Stimulated activated CD8-positive, alpha-beta memory T cell treated with anti-CD3 and anti-CD28 coated beads, Interleukin-15, amount 100 ng/mL, for 1 hour (primary cell): ENCODE results near the gene CCDC141.

ENCODE experiments used
- DNase-seq: peaks from one replicate; pipeline ENCODE4 v3.0.0-alpha.2; 2020; ENCODE audit warnings: low read depth

The CCDC141 gene

DNA sequence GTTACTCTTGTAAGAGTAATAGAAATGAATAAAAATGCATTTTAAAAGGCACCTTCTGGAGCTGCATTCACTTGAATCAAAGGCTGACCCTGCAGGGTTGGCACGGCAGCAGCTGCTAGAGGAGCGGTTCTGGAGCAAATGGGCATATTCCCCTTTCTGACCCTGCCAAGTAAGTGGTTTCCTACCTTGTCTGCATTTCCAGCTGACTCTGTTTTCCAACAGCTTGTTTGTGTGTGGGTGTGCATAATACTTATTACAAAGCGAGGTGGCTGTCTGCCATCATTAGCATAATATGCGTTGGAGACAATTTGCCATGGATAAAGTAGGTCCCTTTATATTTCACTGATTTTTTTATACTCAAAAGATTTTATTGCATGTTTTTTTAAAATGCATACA is 221.5 kb downstream of the CCDC141 start:
- DNase-seq = no peak

DNA sequence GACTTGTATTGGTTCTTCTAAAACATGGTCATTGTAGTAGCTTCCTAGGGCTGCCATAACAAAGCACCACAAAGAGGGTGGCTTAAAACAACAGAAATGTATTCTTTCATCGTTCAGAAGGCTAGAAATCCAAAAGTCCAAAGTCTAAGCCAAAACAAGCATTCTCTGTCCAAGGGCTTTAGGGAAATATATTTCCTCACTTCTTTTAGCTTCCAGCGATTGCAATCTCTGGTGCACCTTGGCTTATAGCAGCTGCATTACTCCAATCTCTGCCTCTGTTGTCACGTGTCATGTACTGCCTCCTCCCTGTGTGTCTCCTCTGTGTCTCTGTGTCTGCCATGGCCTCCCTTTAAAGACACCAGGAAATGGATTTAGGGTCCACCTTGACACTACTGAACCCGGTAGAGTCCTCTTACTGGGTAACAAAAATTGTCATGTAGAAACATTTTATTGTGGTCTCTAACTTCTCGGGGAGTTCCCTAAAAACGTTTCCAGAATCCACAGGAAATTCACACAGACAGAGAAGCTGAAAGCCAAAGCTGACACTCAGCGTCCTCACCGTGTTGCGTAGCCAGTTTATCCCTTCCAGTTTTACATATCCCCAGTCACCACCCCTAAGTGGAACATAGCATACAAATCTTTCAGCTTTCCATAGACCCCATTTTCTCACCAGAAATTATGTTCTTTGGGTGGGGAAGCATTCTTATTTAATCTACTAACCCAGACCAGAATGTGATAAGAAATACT is 222.0 kb downstream of the CCDC141 start:
- DNase-seq = no peak

DNA sequence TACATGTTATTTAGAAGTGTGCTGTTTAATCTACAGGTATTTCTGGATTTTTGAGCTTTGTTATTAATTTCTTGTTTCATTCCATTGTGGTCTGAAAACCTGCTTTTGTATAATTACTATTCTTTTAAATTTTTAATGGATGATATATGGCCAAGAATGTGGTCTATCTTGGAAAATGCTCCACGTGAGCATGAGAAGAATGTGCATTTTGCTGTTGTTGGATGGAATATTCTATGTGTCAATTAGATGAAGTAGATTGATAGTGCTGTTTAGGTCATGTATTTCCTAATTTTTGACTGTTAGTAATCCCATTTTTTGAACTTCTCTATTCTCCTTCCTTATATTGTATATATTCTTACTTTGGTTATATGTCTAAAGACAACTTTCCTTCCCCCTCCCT is 222.8 kb downstream of the CCDC141 start:
- no peak for DNase-seq

DNA sequence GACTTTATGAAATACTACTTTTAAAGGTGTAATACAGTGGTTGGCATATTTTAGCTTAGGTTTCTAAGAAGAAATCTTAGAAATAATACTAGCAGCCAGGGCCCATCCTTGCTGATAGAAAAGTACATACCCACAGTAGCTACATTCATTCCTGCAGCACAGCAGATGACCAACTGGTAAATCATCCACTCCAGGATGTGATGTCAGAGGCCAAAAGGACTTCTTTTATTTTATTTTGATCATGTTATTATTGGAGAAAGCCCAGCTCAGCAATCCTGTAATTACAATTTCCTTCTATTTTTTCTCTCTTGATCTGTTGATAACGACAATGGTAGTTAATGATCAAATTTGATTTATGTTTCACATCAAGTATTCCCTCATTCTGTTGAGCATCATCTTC is 224.8 kb downstream of the CCDC141 start:
- DNase-seq = no peak

DNA sequence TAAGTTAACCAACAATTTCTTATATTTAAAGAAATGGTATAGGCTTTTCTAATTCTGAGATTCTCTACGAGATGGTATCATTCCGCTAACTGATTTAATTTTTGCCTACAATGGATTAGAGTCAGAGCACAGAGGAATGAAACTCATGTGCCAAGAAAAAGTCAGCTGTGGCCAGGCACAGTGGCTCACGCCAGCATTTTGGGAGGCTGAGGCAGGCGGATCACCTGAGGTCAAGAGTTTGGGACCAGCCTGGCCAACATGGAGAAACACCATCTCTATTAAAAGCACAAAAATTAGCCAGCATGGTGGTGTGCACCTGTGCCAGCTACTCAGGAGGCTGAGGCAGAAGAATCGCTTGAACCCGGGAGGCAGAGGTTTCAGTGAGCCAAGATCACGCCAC is 225.8 kb downstream of the CCDC141 start:
- no peak for DNase-seq

DNA sequence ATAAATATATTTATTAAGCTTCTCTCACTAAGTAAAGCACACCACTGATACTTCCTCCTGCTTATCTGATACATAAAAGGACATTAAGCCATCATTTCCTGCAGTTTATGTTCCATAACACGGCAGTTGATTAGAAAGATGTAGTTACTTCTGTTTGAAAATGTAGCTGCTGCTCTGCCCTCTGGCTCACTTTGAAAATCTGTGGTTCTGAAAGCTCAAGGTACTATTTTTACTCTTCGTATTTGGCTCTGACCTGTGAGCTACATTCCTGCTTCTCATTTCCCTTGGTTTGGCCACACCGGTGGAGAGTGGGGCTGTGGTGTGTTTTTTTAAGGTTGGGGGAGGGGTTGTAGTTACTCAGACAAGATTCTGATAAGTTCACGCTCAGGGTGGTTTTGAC is 229.9 kb downstream of the CCDC141 start:
- DNase-seq = no peak

DNA sequence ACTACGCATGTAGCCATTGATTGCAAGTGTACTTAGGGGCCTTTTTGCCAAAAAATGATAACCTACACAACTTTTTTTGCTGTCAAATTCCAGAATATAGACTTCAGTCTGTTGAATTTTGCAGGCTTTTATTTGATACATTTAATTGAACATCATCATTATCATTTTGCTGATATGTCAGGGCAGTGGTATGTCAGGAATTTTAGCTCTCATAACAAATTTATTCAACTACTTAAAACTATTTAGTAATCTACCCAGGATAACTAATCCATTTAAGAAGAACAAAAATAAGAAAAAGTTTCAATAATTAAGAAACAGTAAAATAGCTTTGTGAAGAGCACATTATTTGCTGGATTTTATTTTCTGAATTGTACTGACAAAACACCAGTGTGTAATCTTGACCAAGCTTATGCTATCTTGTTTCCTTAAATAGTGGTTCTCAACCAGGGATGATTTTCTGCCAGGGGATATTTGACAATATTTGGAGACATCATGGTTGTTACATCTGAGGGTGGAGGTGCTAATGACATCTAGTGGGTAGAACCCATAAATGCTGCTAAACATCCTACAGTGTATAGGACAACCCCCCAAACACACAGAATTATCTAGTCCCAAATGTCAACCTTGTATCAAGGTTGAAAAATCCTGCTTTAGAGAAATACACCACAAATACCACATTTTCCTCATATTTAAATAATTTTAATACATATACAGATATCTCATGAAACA is 230.6 kb downstream of the CCDC141 start:
- DNase-seq = no peak

DNA sequence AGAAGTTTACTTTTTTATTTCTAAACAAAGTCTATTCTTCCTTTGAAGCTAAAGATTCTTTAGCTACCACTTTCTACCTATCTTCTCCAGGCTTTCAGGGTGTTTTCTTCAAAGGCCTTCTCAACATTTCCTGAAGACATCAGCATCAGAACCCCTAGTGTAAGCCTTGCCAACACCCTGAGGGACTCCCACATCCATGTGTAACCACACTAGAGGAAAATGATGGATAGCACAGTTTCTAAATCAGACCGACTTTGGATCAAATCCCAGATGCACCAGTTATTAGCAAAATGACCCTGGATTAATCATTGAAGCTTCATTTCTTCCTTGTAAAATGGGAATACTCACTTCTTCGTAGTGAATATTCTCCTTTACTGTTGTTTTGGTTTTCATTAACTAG is 238.0 kb downstream of the CCDC141 start:
- no peak for DNase-seq

DNA sequence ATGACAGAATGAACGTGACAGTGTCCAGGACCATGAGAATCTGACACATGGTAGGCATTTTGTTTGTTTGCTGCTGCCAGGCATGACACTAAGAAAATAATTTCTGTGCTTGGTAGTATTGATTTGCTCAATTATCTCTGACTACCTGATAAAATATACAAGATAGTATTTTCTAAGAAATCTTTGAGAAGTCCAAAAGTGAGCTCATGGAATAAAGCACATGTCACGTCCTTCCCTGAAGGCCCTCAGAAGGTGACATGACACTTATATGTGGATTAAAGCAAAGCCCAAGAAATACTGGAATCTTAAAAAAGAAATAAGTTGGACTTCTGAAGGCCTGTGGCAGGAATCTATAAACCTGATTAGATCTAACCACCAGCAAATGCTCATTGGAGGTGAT is 238.9 kb downstream of the CCDC141 start:
- no peak for DNase-seq

DNA sequence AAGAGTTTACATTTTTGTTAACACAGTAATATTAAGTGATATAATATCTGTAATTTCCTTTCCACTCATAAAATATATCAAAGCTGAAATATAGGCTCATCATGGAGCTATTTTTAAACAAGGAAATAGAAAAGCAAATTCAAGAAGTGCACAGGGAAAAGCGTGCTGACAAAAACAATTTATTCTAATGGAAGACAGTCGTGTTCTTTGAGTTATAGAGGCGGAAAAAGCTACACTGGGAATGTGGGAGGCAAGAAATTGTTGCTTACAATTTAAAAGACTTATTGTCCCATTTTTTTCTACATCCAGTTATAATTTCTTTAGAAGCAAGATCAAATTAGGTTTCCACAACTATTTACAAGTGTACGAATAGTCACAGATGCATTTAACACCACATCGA is 239.5 kb downstream of the CCDC141 start:
- DNase-seq = no peak

DNA sequence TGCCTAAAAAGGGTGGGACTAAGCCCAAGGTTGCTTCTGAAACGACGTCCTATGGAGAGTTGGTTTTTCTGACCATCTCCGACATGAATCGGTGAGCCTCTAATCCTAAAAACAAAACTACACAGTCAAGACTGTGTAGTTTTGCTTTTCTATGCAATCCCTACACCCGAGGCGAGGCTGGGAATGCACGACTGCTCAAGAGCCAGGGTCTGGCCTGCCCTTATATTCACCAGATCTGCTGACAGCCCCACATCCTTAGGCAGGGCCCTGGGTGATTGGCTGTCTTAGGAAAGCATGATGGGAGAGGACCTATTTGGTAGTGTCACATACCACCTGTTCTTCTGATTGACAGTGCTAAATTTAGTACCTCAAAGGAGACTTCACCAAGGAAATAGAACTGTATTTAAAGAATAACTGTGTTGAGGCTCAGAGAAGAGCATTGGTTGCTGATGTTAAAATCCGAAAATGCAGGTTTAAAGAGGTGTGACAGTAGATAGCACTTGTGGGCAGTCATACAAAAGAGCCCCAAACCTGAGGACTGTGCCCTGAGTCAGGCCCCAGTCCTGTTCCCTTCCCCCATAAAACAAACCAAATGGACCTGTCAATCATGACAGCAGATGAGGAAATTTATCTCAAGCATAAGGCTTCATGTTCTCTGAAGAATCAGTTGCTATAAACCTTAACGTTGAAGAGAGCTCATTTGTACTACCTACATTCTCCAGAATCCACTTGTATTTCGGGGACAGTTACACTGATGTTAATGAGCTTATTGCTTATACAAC is 242.5 kb downstream of the CCDC141 start, which contains the start of gene TTN:
TSS of gene TTN (minus strand) at position 197 of the 782 bp plus-strand sequence. CDS start 2,781 bp downstream, outside the sequence.
- DNase-seq = no peak

DNA sequence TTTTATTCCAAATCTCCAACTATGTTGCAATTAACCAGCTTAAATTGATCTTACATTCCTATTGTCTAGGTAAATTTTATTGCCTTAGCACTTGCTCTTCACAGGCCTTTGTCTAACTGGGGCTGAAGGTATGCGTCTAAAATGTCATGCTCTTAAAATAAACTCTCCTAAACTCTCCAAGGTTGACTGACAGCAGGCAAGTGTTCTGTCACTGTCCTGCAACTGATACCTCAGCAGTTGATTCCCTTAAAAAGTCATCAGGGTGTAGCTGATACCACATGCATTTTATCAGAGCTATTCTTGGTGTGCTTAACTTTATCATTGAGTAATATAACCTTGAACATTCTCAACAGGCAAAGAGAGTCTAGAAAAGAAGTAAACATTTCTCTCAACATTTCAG is 243.4 kb downstream of the CCDC141 start:
- DNase-seq = no peak

DNA sequence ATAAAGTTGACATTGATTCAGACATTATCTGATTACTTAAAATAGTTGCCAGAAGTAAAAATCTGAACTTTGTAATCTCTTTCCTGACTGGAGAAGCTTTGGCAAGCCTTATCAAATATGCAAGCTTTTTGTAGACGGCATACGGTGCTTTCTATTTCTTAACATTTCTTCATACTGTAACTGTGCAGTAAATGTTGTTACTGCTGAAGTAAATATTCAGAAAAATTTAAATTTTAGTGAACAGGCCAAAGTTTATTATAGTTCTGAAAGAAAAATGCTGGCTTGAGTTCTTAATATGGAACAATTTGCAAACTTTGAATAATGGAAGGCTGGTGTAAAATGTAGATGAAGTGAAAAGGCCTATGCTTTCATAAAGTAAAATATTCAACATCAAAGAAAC is 244.5 kb downstream of the CCDC141 start:
- no peak for DNase-seq

DNA sequence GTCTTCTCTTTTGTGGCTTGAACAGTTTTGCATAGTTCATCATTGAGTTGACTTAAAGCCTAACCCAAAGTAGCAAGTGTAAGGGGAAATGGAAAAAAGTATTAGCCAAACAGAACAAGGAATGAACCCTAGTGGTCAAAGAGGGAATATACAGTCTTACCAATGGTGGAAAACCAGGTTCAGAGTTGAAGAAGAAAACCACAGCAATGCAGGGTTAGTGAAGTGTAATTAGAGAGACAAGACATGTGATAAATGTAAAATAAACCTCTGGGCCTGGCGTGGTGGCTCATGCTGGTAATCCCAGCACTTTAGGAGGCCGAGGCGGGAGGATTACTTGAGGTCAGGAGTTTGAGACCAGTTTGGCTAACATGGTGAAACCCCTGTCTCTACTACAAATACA is 245.1 kb downstream of the CCDC141 start:
- DNase-seq = no peak

DNA sequence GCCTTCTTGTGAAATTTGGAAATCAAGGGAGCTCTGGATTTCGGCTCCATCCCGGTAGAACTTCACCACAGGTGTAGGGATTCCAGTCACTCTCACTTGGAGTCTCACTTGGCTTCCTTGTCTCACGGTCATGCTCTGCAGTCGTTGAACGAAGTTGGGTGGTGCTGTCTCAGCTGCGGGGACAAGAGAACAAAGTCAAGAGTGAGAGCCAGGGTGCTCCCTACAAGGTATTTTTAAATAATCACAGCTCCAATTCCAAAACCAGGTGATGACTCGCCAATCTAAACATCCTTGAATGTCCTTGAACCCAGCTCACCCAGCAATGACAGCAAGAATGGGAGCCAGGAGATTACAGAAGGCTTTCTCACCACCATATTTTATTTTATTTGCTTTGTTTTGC is 249.4 kb downstream of the CCDC141 start:
- DNase-seq = no peak

DNA sequence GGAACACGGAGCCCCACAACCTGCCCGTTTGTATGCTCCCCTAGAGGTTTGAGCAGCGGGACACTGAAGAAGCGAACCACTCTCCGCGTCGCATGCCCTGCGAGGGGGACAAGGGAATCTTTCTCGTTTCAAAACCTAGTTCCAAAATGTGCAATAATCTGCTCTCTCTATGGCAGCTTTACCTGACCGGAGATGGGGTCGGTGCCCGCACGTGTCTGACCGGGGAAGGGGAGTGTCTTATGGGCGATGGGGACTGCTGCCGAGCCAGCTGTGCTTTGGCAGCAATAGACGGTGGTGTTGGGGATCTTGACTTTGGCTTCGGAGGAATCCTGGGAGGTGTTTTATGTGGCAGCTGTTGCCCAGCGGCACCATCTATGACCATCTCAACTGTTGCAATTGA is 250.6 kb downstream of the CCDC141 start:
- no peak for DNase-seq

DNA sequence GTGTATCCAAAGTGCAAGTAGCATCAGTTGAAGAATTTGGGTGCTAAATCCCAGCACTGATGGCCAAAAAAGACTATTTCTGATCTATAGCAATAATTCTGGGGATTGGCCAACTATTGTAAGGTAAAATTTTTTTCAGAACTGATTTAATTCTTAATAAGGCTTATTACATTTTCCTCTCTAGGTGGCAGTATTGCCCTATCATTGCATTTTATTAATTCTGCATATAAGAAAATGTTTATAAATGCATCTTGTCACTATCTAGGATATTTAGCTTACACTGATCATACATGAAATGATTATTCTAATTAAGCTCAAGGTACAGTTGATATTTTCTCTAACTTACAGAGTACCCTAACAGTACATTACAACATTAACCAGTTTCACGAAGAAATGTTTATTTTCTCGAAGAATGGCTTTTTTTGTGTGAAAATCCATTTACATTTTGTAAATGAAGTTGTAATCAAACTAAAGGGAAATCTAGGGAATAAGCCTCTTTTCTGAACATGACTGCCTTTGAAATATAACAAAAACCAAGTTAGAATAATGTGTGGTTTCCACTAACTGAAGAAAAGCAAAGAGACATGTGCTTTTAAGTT is 253.8 kb downstream of the CCDC141 start:
- no peak for DNase-seq

DNA sequence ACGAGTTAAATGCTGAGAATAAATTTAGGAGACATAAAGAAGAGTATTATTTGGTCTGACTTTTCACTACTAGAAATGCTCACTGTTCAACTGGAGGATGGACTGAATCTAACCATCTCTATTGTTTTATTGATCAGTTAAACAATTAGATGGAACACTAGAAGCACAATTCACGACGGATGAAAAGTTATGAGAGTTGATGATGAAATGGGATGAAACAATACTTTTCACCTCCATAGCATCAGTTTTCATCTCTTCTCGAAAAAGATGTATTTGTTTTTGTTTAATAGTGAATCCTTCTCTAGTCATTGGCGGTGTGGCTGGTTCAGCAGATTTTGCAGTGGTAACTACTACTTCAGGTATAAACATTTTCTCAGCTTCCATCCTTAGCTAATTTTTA is 262.0 kb downstream of the CCDC141 start:
- DNase-seq = no peak

DNA sequence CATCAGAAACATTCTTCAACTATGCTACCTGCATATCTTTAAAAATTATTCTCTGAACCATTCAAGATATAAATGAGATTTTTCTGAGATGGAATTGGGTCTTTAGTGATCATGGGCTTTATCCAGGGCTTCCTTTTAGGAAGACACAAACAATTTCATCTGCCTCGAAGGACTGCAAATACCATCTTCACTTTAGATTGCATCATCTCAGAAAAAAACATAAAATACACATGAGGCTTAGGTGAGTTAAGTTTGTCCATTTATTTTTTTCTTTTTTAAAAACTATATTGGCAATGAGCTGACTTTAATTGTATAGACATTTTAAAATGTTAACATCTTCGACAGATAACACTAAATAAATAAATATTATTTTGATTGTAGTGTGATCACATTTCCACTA is 262.8 kb downstream of the CCDC141 start:
- no peak for DNase-seq

DNA sequence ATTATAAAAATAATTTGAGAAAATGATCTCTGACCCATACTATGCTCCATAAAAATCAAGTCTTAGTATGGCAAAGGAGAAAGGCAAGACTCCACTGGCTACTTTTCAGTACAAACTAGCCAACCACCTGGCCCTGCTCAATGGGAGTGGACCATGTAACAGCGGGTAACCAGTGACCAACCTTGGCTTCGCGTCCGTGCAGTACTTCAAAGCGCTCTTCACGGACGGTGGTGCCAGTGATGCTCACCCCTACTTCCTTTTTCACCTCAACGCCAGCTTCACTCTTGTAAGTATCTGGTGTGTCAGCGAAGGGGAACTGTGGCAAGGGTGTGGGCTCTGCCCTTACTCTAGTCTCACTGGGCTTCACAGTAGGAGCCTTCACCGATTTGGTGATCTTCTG is 266.0 kb downstream of the CCDC141 start:
- DNase-seq = no peak

DNA sequence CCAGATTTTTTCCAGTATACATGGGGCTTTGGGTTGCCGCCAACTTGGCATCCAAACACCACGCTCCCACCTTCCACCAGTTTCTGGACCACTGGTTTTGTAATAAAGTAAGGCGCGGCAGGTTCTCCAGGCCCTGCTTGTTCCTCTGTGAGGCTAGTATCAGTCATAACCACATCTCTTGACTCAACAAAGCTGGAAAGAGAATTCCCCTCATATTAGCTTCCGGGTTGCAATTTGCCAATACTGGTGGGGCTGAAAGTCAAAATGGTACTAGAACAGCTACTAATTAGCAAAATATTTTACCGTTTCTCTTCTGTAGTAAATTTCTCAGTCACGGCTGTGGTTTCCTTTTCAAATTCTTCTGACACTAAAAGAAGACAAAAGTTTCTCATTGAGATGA is 267.7 kb downstream of the CCDC141 start:
- DNase-seq = no peak
